Endometrium (tissue), 2 donors: ENCODE data around the gene KLK12.

Experiments
- FAIRE-seq: peaks from 2 replicates; lab custom pipeline; 2012; peaks lifted over from hg19 to GRCh38; lab: Jason Lieb, UNC
- donor health status: control.
- donor health status: control.

KLK12 gene

GRCh38 chr19:51034704-51035103, at the start of gene KLK12:
KLK12 (minus strand) TSS chr19:51035002; CDS start chr19:51034621, 381 bp downstream.
- no peak for FAIRE-seq

- no peak for FAIRE-seq
Observed at GRCh38 chr19:51084505-51084904, 49.7 kb upstream of the KLK12 start.

- no peak for FAIRE-seq
Observed at GRCh38 chr19:51083783-51084182, 49.0 kb upstream of the KLK12 start.

- FAIRE-seq: no peak
Observed at GRCh38 chr19:51083181-51083580, 48.4 kb upstream of the KLK12 start.

- no peak for FAIRE-seq
Observed at GRCh38 chr19:51082611-51083010, 47.8 kb upstream of the KLK12 start, which contains the start of gene KLK14. KLK14 (minus strand) TSS chr19:51082887; CDS start chr19:51082614, 273 bp downstream.

GRCh38 chr19:51081476-51081875, 46.7 kb upstream of the KLK12 start:
- FAIRE-seq: no peak

GRCh38 chr19:51079481-51080110, 44.8 kb upstream of the KLK12 start:
- no peak for FAIRE-seq

- no peak for FAIRE-seq
Observed at GRCh38 chr19:51078731-51079130, 43.9 kb upstream of the KLK12 start.

- no peak for FAIRE-seq
Observed at GRCh38 chr19:51078104-51078503, 43.3 kb upstream of the KLK12 start.

GRCh38 chr19:51076631-51077213, 41.9 kb upstream of the KLK12 start:
- FAIRE-seq: no peak

- no peak for FAIRE-seq
Observed at GRCh38 chr19:51075998-51076397, 41.2 kb upstream of the KLK12 start.

GRCh38 chr19:51071095-51071405, 36.2 kb upstream of the KLK12 start:
- no peak for FAIRE-seq

- no peak for FAIRE-seq
Observed at GRCh38 chr19:51070334-51071094, 35.7 kb upstream of the KLK12 start.

GRCh38 chr19:51066393-51067186, 31.8 kb upstream of the KLK12 start:
- no peak for FAIRE-seq

GRCh38 chr19:51065221-51065960, 30.6 kb upstream of the KLK12 start:
- FAIRE-seq: no peak

- FAIRE-seq: no peak
Observed at GRCh38 chr19:51064534-51065220, 29.9 kb upstream of the KLK12 start, which contains the start of gene KLK13. KLK13 (minus strand) TSS chr19:51065092; CDS start chr19:51065067, 25 bp downstream.

GRCh38 chr19:51063664-51064063, 28.9 kb upstream of the KLK12 start:
- FAIRE-seq: no peak

GRCh38 chr19:51060973-51061372, 26.2 kb upstream of the KLK12 start:
- no peak for FAIRE-seq

- FAIRE-seq: no peak
Observed at GRCh38 chr19:51060336-51060735, 25.5 kb upstream of the KLK12 start.

- FAIRE-seq: no peak
Observed at GRCh38 chr19:51059715-51060114, 24.9 kb upstream of the KLK12 start.

GRCh38 chr19:51055866-51056265, 21.1 kb upstream of the KLK12 start:
- FAIRE-seq: no peak
